GM04503 (cell line): ENCODE measurements around the gene JAG2.

ENCODE experiments used
- DNase-seq: peaks from one replicate; pipeline ENCODE4 v3.0.0-alpha.2; 2012; ENCODE audit warnings: low read depth

The JAG2 gene

GRCh38 chr14:105181549-105182295 lies 13.1 kb upstream of the JAG2 start:
- no peak for DNase-seq

- no peak for DNase-seq
Observed at GRCh38 chr14:105180592-105181548, 12.3 kb upstream of the JAG2 start, which contains the start of gene NUDT14. TSS of gene NUDT14 (minus strand) at chr14:105181312. CDS start at chr14:105181209, 103 bp downstream.

DNA sequence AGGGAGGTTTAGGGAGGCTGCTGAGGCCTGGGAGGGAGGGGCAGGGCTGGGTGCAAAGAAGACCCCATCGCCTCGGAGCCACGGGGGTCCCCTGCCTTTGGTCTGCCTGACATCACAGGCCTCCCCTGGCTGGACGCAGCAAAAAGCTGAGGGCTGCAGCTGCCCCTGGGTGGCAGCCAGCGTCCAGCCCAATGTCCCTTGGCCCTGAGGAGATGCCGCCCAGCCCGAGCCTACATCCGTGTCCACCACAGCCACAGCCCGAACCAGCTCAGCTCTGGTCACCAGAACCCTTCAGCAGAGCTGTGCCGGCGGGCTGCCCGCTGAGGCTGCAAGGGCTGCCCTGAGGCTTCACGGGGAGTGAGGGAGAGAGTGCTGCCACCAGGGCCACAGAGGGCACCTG lies 10.6 kb upstream of the JAG2 start:
- DNase-seq, result no peak

DNA sequence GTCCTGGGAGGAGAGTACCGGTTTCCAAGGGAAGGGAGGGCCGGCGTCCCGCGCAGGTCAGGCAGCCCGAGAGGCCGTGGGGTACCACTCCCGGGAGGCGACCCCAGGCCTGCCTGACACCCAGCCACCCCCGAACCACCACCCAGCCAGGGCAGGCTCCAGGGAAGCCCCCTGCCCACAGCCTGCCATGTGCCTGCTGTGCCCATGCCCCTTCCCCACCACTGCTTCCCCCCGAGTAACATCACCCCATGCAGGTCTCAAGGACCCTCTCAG lies 10.2 kb upstream of the JAG2 start:
- DNase-seq, result no peak

GRCh38 chr14:105178069-105178867 lies 9.7 kb upstream of the JAG2 start:
- no peak for DNase-seq

DNA sequence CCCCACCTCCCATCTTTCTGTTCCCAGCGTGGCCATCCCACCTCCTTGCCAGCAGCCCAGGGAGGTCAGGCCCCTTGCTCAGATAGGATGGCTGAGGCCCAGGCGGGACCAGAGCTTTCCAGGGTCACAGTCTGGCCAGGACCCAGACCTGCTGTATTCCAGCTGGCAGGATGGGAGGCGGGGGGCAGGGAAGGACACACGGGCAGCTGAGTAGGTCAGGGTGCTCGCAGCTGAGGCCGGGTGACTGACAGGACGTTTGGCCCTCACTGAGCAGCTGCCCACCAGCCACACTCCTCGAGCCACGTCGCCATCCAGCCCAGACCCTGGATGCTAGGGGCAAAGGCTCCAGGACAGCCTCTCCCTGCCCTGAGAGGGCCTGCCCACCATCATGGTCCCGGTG lies 8.5 kb upstream of the JAG2 start:
- no peak for DNase-seq

- no peak for DNase-seq
Observed at GRCh38 chr14:105176513-105176912, 7.9 kb upstream of the JAG2 start.

- DNase-seq, result no peak
Observed at GRCh38 chr14:105173901-105174894, 5.6 kb upstream of the JAG2 start.

- DNase-seq, result no peak
Observed at GRCh38 chr14:105173145-105173544, 4.6 kb upstream of the JAG2 start.

DNA sequence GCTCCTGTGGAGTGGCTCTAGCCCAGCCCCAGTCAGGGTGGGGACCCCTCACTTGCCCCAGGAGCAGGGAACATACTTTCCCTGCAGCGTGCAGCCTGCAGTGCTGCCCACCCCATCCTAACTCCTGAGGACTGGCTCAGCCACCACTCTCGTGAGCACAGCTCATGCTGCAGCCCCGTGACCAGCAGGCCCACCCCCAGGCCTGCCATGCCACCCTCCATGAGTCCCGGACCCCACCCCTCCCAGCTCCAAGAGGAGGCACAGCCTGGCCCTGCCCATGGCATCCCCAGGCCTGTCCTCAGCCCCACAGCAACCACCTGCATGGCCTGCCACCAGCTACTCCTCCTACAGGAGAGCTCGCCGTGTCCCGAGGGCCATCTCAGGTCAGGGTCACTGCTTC lies 3.9 kb upstream of the JAG2 start:
- no peak for DNase-seq

DNA sequence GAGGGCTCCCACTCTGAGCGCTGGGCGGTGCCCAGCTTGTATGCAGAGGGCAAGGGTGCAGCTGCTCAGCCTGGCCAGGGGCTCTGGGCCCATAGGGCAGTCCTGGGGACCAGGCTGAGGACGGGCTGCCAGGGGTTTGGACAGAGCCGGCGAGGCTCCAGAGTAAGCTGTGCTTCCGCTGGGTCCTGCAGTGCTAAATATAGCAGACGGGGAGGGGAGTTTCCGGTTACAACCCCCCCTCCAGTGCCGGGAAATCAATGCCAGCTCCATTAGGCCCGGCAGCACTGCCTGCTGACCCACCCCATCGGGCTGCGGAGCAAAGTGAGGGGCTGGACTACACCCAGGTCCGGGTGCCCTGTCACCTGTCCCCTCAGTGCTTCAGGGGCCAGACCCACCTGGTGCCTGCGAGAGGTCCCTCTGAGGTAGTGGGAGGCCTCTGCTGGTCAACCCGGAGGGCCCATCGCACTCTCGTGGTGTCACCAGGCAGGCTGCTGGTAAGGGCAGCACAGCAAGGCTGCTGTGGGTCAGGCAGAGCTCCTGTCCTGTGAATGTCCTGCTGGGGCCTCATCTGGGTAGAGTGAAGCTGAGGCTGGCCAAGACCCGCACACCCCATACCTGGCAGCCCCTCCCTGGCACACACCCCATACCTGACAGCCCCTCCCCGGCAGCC lies 2.6 kb upstream of the JAG2 start:
- DNase-seq, result no peak

- DNase-seq, result no peak
Observed at GRCh38 chr14:105169776-105170655, 1.4 kb upstream of the JAG2 start.

DNA sequence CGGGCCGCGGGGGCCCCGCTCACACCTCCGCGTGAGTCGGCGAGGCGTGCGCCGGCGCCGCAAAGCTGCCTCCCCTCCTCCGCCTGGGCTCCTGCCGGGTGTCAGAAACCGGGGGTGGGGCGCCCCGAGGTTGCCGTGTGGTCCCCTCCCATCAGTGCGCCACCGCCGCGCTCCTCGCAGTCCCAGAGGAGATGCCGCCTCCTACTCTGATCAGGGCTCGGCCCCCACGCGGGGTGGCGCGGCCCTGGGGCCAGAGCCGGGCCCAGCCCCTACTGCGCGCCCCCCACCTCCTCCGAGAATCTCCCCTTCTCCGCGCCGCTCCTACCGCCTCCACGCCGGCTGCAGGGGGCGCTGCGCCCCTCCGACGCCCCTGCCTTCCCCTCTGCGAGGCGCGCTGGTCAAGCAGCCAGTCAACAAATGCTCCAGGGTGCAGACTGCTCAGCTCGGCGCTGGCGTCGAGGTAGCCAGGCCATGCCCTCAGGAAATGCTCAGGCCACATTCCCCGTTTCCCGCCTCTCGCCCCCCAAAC lies 467 bp upstream of the JAG2 start:
- DNase-seq, result no peak

DNA sequence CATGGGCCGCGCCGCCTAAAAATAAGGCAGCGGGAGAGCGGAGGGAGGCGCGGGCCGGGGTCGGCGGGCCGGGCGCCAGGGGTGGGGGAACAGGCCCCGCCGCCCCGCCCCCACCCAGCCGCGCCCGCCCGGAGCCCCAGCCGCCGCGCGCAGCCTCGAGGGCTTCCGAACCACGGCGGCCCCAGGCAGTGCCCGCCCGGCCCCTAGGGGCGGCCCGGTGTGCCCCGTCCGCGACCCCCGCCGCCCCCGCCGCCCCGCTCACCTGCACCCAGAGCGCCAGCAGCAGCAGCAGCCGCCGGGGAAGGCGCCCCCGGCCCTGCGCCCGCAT lies 519 bp downstream of the JAG2 start:
- DNase-seq, result no peak

DNA sequence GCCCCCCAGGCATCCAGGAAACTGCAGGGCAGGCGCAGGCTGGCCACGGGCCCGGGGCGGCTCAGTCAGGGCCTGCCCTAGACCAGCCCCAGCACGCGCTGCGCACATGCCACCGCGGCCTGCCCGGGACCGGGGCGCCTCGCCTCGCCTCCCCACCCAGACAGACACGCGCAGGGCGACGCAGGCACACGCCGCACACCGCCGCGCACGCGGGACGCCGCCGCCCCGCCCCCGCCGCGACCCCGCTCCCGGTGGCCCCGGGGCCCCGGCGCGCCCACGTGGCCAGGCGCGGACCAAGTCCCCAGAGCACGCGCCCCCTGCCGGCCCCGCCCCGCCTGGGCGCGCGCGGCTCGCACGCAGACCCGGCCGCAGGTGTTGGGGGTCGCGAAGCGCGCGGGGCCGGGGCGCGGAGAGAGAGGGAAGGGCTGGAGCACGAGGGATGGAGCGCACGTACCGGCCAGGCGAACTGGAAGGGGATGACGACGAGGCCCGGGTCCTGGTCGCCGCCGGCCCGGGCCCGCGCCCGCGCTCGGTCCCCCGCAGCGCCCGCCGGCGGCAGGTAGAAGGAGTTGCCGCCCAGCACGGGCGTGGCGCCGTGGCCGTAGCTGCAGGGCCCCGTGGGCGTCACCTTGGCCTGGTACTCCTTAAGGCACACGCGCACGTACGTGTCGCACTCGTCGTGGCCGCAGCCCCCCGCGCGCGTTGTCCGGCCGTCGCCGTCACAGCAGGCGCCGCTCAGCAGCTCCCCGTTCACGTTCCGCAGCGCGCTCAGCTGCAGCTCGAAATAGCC lies 1.1 kb downstream of the JAG2 start:
- no peak for DNase-seq

GRCh38 chr14:105166571-105167302 lies 1.8 kb downstream of the JAG2 start:
- DNase-seq, result no peak

DNA sequence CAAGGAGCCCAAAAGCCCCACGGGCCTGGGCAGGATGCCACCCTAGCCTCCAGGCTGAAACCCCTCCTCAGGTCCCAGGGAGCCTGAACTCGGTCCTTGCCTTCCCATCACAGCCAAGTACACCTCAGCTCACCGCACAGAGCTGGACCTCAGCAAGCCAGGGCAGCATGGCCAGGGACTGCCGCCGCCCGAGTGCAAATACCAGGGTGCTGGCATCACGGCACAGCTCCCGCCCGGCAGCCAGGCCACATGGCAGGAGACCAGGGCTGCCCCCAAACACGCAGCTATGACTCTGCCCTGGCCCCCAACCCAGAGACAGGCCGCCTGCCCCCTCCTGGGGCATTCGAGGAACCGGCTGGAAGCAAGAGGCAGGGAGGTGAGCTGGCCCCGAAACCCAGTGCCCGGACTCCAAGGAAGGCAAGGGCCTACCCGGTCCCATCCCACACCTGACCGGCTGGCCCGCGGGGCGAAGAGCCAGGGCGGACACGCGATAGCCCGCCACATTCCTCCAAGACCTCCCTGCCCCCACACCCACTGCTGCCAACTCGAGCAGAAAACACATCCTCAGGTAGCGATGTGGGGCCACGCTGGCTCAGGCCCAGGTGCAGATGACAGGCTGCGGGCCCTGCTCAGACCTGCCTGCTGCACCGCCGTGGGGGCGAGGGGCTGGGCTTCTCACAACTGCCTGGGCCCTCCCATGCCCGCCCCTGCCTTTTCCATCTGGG lies 2.7 kb downstream of the JAG2 start:
- DNase-seq, result no peak
